GM21367 (cell line): ENCODE results near the gene SMAD6.

Source experiments
- ATAC-seq: cut with Tn5 transposase; IDR thresholded peaks from one replicate; pipeline ENCODE4 v1.9.1; 2021; ENCODE audit not compliant: unreplicated experiment

Gene SMAD6

DNA sequence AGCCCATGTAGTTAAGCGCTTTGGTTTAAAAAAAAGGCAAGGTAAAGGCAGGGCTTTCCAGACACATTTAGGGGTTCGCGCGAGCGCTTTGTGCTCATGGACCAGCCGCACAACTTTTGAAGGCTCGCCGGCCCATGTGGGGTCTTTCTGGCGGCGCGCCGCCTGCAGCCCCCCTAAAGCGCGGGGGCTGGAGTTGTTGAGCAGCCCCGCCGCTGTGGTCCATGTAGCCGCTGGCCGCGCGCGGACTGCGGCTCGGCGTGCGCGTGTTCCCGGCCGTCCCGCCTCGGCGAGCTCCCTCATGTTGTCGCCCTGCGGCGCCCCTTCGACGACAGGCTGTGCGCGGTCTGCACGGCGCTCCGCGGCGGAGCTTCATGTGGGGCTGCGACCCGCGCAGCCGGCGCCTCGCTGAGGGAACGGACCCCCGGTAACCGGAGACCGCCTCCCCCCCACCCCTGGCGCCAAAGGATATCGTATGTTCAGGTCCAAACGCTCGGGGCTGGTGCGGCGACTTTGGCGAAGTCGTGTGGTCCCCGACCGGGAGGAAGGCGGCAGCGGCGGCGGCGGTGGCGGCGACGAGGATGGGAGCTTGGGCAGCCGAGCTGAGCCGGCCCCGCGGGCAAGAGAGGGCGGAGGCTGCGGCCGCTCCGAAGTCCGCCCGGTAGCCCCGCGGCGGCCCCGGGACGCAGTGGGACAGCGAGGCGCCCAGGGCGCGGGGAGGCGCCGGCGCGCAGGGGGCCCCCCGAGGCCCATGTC, 927 bp downstream of the SMAD6 start:
- ATAC-seq, result no peak

DNA sequence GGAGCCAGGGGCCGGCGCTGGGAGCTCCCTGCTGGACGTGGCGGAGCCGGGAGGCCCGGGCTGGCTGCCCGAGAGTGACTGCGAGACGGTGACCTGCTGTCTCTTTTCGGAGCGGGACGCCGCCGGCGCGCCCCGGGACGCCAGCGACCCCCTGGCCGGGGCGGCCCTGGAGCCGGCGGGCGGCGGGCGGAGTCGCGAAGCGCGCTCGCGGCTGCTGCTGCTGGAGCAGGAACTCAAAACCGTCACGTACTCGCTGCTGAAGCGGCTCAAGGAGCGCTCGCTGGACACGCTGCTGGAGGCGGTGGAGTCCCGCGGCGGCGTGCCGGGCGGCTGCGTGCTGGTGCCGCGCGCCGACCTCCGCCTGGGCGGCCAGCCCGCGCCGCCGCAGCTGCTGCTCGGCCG, 1.5 kb downstream of the SMAD6 start:
- no peak for ATAC-seq

GRCh38 chr15:66704019-66704802, 2.2 kb downstream of the SMAD6 start:
- ATAC-seq, result no peak

GRCh38 chr15:66704803-66705153, 2.7 kb downstream of the SMAD6 start:
- no peak for ATAC-seq

- ATAC-seq, result no peak
Observed at GRCh38 chr15:66705277-66706146, 3.5 kb downstream of the SMAD6 start.

DNA sequence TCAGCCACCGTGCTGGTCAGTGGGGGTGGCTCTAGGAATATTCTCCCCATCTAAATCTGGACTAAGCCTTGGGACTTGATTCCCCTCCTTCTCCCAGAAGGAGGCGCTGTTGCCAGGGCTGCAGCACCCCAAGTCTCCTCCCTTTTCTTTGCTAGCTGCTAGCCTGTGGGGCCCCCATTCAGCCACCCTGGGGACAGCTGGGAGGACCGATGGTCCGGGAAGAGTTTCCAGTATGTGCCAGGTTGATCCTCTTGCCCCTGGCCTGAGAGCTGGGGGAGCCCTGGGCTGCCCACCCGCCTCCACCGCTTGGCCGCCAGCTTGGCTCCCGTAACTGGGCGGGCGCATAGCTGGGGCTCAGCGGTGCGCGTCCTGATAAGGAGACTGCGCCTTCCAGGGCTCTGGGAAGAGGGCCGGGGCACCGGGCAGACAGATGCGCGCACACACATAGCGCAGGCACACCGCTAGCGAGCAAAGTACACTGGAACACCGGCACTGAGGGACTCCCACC, 4.2 kb downstream of the SMAD6 start:
- ATAC-seq, result no peak

DNA sequence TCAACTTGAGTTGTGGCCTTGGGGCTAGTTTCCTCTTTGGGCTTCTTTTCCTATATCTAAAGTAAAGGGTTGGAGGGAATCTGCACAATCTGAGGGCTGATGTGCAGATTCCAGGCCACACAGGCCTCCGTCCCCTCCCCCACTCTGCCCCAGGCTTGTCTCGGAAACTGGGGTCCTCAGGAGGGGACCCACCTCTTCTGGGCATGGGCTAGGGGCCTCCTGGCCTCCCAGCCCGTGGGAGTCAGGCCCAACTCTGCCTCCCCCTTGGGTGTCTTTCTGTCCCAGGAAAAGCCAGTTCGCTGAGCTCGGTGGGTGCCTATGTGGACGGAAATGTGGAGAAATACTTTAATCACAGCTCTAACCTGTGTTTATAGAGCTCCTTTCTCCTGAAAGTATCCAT, 4.8 kb downstream of the SMAD6 start:
- no peak for ATAC-seq

- no peak for ATAC-seq
Observed at GRCh38 chr15:66707310-66708082, 5.5 kb downstream of the SMAD6 start.

DNA sequence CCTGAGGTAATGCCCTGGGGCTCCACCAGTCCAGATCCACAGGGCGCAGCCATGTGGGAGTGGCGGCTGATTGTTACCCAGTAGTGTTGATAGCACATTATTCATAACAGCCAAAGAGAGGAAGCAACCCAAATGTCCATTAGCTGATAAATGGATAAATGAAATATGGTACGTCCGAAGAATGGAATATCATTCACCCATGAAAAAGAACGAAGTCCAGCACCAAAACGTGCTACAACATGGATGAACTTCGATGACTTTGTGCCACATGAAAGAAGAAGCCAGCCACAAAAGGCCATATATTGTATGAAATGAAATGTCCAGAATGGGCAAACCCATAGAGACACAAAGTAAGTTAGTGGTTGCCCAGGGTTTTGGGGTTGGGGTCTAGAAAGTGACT, 6.4 kb downstream of the SMAD6 start:
- no peak for ATAC-seq

GRCh38 chr15:66709884-66710283, 7.8 kb downstream of the SMAD6 start:
- ATAC-seq, result no peak

DNA sequence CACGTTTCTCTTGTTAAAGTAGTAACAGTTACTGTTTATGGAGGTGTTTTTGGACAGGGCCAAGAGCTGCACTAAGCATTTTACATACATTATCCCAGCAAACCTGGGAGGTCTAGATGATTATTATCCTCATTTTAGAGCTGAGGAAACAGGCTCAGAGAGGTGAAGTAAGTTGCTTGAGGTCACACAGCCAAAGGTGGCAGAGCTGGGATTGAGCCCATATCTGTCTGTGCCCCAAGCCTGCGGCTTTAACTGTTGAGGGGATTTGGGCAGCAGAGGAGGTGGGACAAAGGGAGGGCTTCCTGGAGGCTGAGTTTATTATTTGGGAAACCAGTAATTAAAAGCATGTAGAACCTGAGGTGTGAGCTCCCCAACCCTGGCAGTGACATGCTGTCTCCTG, 9.2 kb downstream of the SMAD6 start:
- no peak for ATAC-seq

DNA sequence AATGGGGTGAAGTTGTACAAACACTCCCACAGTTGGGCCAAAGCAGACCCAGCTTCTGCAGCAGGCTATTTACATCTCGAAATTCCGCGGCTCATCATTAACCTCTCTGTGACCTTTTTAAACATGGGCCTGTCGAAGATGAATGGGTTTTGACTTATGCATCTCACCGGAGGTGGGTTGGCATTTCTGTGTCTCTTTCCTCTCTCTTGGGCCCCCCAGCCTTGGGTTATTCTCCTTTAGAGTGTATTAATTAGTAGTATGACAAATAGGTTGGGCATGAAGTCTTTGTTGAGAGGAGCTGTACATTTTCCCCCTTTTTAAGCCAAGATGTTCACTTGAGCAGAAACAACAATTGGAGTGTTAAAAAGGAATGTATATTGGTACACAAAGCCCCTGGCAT, 9.8 kb downstream of the SMAD6 start:
- ATAC-seq, result no peak

- no peak for ATAC-seq
Observed at GRCh38 chr15:66713843-66714508, 11.9 kb downstream of the SMAD6 start.

DNA sequence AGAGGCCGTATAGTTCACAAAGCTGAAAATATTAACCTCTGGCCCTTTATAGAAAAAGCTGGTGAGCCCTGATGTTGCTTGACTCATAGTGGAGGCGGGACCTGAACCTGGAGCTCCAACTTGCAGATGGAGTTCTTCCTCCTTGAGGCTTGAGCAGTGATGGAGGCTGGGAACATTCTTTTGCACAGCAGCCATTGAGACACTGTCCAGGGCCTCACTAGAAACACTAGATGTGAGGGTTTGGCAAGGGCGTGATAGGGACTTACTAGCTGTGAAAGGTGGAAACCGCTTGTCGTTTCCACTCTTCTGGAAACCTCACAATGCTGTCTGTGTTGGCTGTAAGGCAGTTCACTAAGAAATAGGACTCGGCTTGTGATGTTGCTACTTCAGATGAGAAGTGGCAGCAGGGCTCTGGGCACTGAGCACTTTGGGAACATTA, 12.5 kb downstream of the SMAD6 start:
- no peak for ATAC-seq

DNA sequence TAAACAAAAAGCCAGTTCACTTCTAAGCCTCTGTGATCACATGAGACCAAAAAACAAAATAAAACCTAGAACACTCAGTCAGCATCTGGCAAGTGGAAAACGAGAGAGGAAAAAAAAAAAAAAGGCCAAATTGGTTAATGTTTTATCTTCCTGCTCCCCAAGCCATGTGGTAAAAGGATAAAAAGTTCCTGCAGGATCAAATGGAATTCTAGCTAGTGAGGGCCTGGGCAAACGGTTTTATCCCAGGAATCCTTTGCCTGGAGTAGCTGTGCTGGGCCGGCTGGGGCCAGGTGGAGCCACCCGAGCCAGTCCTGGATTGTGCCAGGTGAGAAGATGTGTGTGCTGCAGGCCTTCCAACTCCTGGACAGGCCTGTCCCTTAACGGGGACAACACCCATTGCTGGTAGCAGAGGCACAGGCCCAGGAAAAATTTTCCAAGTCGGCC, 13.2 kb downstream of the SMAD6 start:
- ATAC-seq, result no peak

DNA sequence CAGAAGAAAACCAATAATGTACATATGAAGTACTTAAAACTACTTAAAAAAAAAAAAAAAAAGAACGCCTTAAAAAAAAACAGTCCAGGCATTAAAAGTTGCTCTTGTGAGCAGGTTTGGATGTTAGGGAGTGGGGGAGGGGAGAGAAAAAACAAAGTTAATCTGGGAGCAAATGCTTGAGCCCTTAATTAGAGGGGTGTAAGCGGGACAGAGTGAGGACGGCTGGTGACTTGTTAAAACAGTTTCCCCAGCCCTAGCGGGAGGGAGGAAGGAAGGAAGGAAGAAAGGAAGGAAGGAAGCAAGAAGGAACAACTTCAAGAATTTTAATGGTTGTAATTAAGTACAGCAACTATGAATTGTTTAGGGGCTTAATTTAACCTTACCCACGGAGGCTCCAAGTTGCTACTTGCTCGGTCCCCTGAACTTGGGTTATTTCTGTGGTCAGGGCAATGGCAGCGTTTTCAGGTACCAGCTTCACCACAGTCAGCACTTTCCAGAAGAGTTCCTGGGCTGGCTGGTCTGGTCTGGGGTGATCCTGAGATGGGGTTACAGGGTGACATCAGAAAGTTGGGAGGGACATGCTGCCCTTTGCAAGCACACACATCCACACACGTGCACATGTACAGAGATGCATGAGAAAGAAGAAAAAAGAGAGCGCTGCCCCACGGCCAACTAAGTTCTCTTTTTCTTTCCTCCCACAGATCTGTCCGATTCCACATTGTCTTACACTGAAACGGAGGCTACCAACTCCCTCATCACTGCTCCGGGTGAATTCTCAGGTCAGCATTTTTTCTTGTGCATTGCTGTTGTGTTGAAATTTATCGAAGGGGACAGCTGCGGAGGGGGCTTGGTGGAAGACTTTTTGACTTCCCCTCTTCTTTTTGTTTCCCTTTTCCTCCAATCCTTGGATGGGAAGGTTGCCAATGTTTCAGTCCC, 14.0 kb downstream of the SMAD6 start:
- no peak for ATAC-seq

- no peak for ATAC-seq
Observed at GRCh38 chr15:66716656-66717020, 14.6 kb downstream of the SMAD6 start.

DNA sequence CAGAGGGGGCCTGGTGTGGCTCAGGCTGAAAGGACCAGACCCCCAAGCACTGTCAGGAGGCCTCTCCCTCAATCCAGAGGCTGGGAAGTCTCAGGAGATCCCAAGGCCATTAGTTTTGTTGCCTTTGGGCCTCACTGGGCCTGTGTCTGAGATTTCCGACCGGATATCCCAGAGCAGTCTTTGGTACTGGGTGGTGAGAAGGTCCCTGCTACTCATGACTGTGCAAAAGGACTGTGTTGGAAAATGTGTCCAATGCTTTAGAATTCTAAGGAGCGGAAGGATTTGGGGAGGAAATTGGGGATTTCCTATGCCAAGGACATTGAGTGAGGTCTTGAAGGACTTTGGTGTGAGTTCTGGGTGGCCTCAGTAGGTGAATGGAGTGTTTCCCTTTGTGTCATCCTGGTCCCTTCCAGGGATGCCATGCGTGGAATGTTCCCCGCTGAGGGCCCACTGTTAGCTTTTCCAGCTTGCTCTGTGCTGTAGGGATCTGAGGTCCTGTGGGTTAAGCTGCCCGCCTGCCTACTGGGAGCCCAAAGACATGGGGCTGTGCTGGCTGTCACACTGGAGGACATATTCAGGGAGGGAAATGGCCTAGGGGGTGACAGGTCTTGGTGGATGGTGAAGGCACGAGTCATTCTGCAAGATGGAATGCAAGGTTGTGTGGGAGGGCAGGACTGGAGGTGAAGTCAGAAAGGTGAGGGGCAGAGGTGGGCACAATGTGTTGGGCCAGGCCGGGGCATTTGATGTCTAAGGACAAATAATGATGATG, 16.4 kb downstream of the SMAD6 start:
- ATAC-seq, result no peak
